Liver (tissue), 9 donors: ENCODE measurements around the gene PTPRN2. TPM values are rescaled to one million over a fixed set of nuclear protein-coding genes. Genes with fewer than 3 reads are reported as not detected.

Source experiments
- DNase-seq: peaks from one replicate; pipeline ENCODE4 v3.0.0-alpha.2; 2017; ENCODE audit warnings: low spot score
- H3K27ac ChIP-seq, 2 donors: one replicate each; pipeline ENCODE4 v1.7.0; 2013; ENCODE audit warnings: inconsistent platforms in 2 of 2, low read length in 2 of 2, control low read depth in 1 of 2, low read depth in 1 of 2, mild to moderate bottlenecking in 1 of 2
- H3K27me3 ChIP-seq, 4 donors: one replicate each; pipeline versions ENCODE4 v1.6.1 to v1.7.0; 2013; ENCODE audit warnings: low read length in 3 of 4, inconsistent platforms in 1 of 4, mild to moderate bottlenecking in 1 of 4, moderate library complexity in 1 of 4; ENCODE audit not compliant: control insufficient read depth in 4 of 4, insufficient read depth in 4 of 4
- H3K36me3 ChIP-seq, 4 donors: one replicate each; pipeline versions ENCODE4 v1.6.1 to v1.7.0; 2013; ENCODE audit warnings: low read length in 3 of 4, mild to moderate bottlenecking in 3 of 4, low read depth in 1 of 4, moderate library complexity in 1 of 4; ENCODE audit not compliant: control insufficient read depth in 4 of 4, insufficient read depth in 3 of 4
- H3K4me1 ChIP-seq, 4 donors: one replicate each; pipeline versions ENCODE4 v1.6.1 to v1.7.0; 2013; ENCODE audit warnings: low read length in 3 of 4, mild to moderate bottlenecking in 3 of 4, moderate library complexity in 1 of 4; ENCODE audit not compliant: control insufficient read depth in 4 of 4, insufficient read depth in 4 of 4
- H3K4me3 ChIP-seq, 3 donors: one replicate each; pipeline versions ENCODE4 v1.6.1 to v1.7.0; 2013; ENCODE audit warnings: low read length in 3 of 3, control low read depth in 1 of 3, low read depth in 1 of 3, mild to moderate bottlenecking in 1 of 3
- H3K9ac ChIP-seq, 2 donors: one replicate each; pipeline ENCODE4 v1.7.0; 2013; ENCODE audit warnings: low read length in 2 of 2, mild to moderate bottlenecking in 2 of 2, moderate library complexity in 2 of 2, control low read depth in 1 of 2, low read depth in 1 of 2
- H3K9me3 ChIP-seq, 4 donors: one replicate each; pipeline versions ENCODE4 v1.6.1 to v1.7.0; 2013; ENCODE audit warnings: low read length in 3 of 4; ENCODE audit not compliant: control insufficient read depth in 4 of 4
- ATF3 ChIP-seq: IDR thresholded peaks from 2 replicates; pipeline ENCODE4 v1.6.1; 2016; ENCODE audit warnings: antibody characterized with exemption
- CTCF ChIP-seq: fragments of 150-350 bp; IDR thresholded peaks from 2 replicates; pipeline ENCODE4 v1.5.1; 2017; ENCODE audit warnings: improper control_type of control experiment, low read depth, low read length; ENCODE audit not compliant: missing input control
- EGR1 ChIP-seq, 2 donors: IDR thresholded peaks; 2 replicates each; pipeline ENCODE4 v1.6.1; 2016 to 2018; ENCODE audit warnings: antibody characterized with exemption in 2 of 2, low read depth in 2 of 2
- FOXA1 ChIP-seq: IDR thresholded peaks from 2 replicates; pipeline ENCODE4 v1.6.1; 2016; ENCODE audit warnings: antibody characterized with exemption
- FOXA2 ChIP-seq: IDR thresholded peaks from 2 replicates; pipeline ENCODE4 v1.6.1; 2016; ENCODE audit warnings: antibody characterized with exemption
- GABPA ChIP-seq, 2 donors: IDR thresholded peaks in 1 of 2; conservative IDR thresholded peaks in 1 of 2; 2 replicates each; pipeline ENCODE4 v1.6.1; 2016; ENCODE audit warnings: antibody characterized with exemption in 2 of 2, mild to moderate bottlenecking in 1 of 2, moderate library complexity in 1 of 2
- HNF4G ChIP-seq: IDR thresholded peaks from 2 replicates; pipeline ENCODE4 v1.6.1; 2016; ENCODE audit warnings: antibody characterized with exemption
- JUND ChIP-seq, 2 donors: IDR thresholded peaks; 2 replicates each; pipeline ENCODE4 v1.6.1; 2016; ENCODE audit warnings: antibody characterized with exemption in 2 of 2
- MAX ChIP-seq: IDR thresholded peaks from 2 replicates; pipeline ENCODE4 v1.6.1; 2016; ENCODE audit warnings: antibody characterized with exemption
- RAD21 ChIP-seq, 2 donors: IDR thresholded peaks; 2 replicates each; pipeline ENCODE4 v1.6.1; 2016; ENCODE audit warnings: antibody characterized with exemption in 2 of 2, mild to moderate bottlenecking in 2 of 2
- REST ChIP-seq: IDR thresholded peaks from 2 replicates; pipeline ENCODE4 v1.6.1; 2016; ENCODE audit warnings: antibody characterized with exemption, mild to moderate bottlenecking
- RXRA ChIP-seq, 2 donors: IDR thresholded peaks; 2 replicates each; pipeline ENCODE4 v1.6.1; 2017 to 2018; ENCODE audit warnings: antibody characterized with exemption in 2 of 2, mild to moderate bottlenecking in 1 of 2
- SP1 ChIP-seq: IDR thresholded peaks from 2 replicates; pipeline ENCODE4 v1.6.1; 2018; ENCODE audit warnings: antibody characterized with exemption, mild to moderate bottlenecking
- TAF1 ChIP-seq: conservative IDR thresholded peaks from 2 replicates; pipeline ENCODE4 v1.6.1; 2016; ENCODE audit warnings: antibody characterized with exemption, mild to moderate bottlenecking
- YY1 ChIP-seq: IDR thresholded peaks from 2 replicates; pipeline ENCODE4 v1.6.1; 2016; ENCODE audit warnings: antibody characterized with exemption, mild to moderate bottlenecking
- ZBTB33 ChIP-seq: IDR thresholded peaks from 2 replicates; pipeline ENCODE4 v1.6.1; 2016; ENCODE audit warnings: antibody characterized with exemption
- WGBS: extraction: QIAGEN DNeasy Blood & Tissue Kit; methylation state at CpG from one replicate; pipeline ENCODE4 v1.1.7; 2013; 5-methylcytosine and 5-hydroxymethylcytosine counted together
- polyA plus RNA-seq, 2 donors: library from polyadenylated mRNA; stranded (reverse) in 1 of 2; unstranded in 1 of 2; fragments of 200-250 nt in 1 of 2; fragments of >200 nt in 1 of 2; fragmentation: Nextera tagmentation in 1 of 2; extraction: Ambion mirVana in 1 of 2; gene quantifications; one replicate each; pipeline versions ENCODE4 v1.2.1 to v1.2.3, GENCODE V29; 2013 to 2015
- total RNA-seq, 2 donors: library from RNA; depleted of rRNA; stranded (reverse); fragments of >200 nt; gene quantifications; one replicate each; pipeline ENCODE4 v1.2.3, GENCODE V29; 2014
- donor health status: healthy.
- donor health status: healthy.
- donor health status: healthy.
- donor health status: healthy.
- donor health status: healthy.

PTPRN2 gene
- total and polyA plus RNA-seq, 4 donors, result 0.75 to 1.9 (median 1.1) TPM

- H3K9ac ChIP-seq, result no peak overlapping the region
- TF ChIP-seq HNF4G (no peak), JUND (IDR thresholded peaks at IDR 0.05) (no peak), MAX (no peak), GABPA (IDR thresholded peaks at IDR 0.05 in 1 of 2, conservative IDR thresholded peaks at IDR 0.05 in 1 of 2) (no peak), CTCF (peak; percentile 59), RAD21 (IDR thresholded peaks at IDR 0.05) (peak; percentile 76 to 90)
- no peak overlapping the region for H3K27ac ChIP-seq
- no peaks in the 10 kb centered on the region for H3K4me1 ChIP-seq
- no peaks in the 10 kb centered on the region for H3K9me3 ChIP-seq
- no peaks in the 10 kb centered on the region for H3K36me3 ChIP-seq
- peaks cover 0 to 4% (median 0%) of the 10 kb centered on the region in 4 donors for H3K27me3 ChIP-seq
- no peak overlapping the region for H3K4me3 ChIP-seq
- WGBS, result 60% methylated on average over 27 of the region's 27 CpGs
- no peak for DNase-seq
Observed at GRCh38 chr7:158325530-158326381, 261.9 kb downstream of the PTPRN2 start.

GRCh38 chr7:158324397-158325360, 262.9 kb downstream of the PTPRN2 start:
- 85% methylated on average over 17 of the region's 17 CpGs for WGBS

More at GRCh38 chr7:158324397-158325360, 262.9 kb downstream of the PTPRN2 start:
- H3K27ac ChIP-seq, result no peak overlapping the region
- no peaks in the 10 kb centered on the region for H3K9me3 ChIP-seq
- H3K9ac ChIP-seq, result no peak overlapping the region
- peaks cover 0 to 4% (median 0%) of the 10 kb centered on the region in 4 donors for H3K27me3 ChIP-seq
- H3K4me1 ChIP-seq, result no peaks in the 10 kb centered on the region
- TF ChIP-seq ZBTB33 (no peak), SP1 (no peak), RAD21 (IDR thresholded peaks at IDR 0.05) (no peak), HNF4G (no peak), FOXA2 (no peak), REST (no peak), FOXA1 (no peak), JUND (IDR thresholded peaks at IDR 0.05) (no peak), TAF1 (no peak), YY1 (no peak), MAX (no peak), RXRA (IDR thresholded peaks at IDR 0.05) (no peak), ATF3 (no peak), CTCF (no peak), EGR1 (IDR thresholded peaks at IDR 0.05; ENCODE audit: low read depth in 2 of 2) (no peak)
- no peaks in the 10 kb centered on the region for H3K36me3 ChIP-seq
- DNase-seq, result no peak
- no peak overlapping the region for H3K4me3 ChIP-seq
